Endodermal cell (in vitro differentiated cells): ENCODE measurements around the gene ZNF555. TPM values are rescaled to one million over a fixed set of nuclear protein-coding genes. Genes with fewer than 3 reads are reported as not detected.
"Not testable (repeated sequence)": the region's sequence is repeated elsewhere in the genome, so short reads cannot be mapped to it uniquely, and the experiment has no call there.

Experiments
- DNase-seq: peaks from one replicate; pipeline ENCODE4 v3.0.0-alpha.2; 2017
- H3K27ac ChIP-seq: 2 replicates; pipeline ENCODE4 v1.5.1; 2013; ENCODE audit warnings: mild to moderate bottlenecking, low read depth, low read length, moderate library complexity
- H3K27me3 ChIP-seq: 2 replicates; pipeline ENCODE4 v1.6.1; 2013; ENCODE audit warnings: mild to moderate bottlenecking, low read length, moderate library complexity; ENCODE audit not compliant: insufficient read depth, control insufficient read depth, poor library complexity, severe bottlenecking
- H3K36me3 ChIP-seq: 2 replicates; pipeline ENCODE4 v1.7.0; 2013; ENCODE audit warnings: mild to moderate bottlenecking, low read length, moderate library complexity; ENCODE audit not compliant: control insufficient read depth, insufficient read depth
- H3K4me1 ChIP-seq: one replicate; pipeline ENCODE4 v1.7.0; 2013; ENCODE audit warnings: low read length; ENCODE audit not compliant: control insufficient read depth, insufficient read depth
- H3K4me3 ChIP-seq: 2 replicates; pipeline ENCODE4 v1.5.1; 2013; ENCODE audit warnings: mild to moderate bottlenecking, low read length, moderate library complexity
- H3K9ac ChIP-seq: 2 replicates; pipeline ENCODE4 v1.6.1; 2013; ENCODE audit warnings: mild to moderate bottlenecking, low read length, moderate library complexity; ENCODE audit not compliant: poor library complexity, severe bottlenecking; ENCODE audit errors: extremely low read depth
- H3K9me3 ChIP-seq: 2 replicates; pipeline ENCODE4 v1.6.1; 2013; ENCODE audit warnings: mild to moderate bottlenecking, low read length, moderate library complexity; ENCODE audit not compliant: control insufficient read depth
- H3K27ac Mint-ChIP-seq: 2 replicates; pipeline ENCODE4 v1.8.0; 2020; ENCODE audit warnings: mixed read lengths
- H3K27me3 Mint-ChIP-seq: 2 replicates; pipeline ENCODE4 v1.8.0; 2021; ENCODE audit warnings: mild to moderate bottlenecking, mixed read lengths; ENCODE audit not compliant: insufficient read depth
- H3K36me3 Mint-ChIP-seq: 2 replicates; pipeline ENCODE4 v1.8.0; 2020; ENCODE audit warnings: low read depth, mixed read lengths
- H3K4me1 Mint-ChIP-seq: 2 replicates; pipeline ENCODE4 v1.8.0; 2020; ENCODE audit warnings: mixed read lengths
- H3K4me3 Mint-ChIP-seq: 2 replicates; pipeline ENCODE4 v1.8.0; 2020; ENCODE audit warnings: mild to moderate bottlenecking, moderate library complexity, mixed read lengths
- H3K9me3 Mint-ChIP-seq: 2 replicates; pipeline ENCODE4 v1.8.0; 2020; ENCODE audit warnings: mild to moderate bottlenecking, mixed read lengths
- WGBS, 2 experiments: methylation state at CpG; one replicate each; pipeline versions ENCODE4 v1.1.5 to v1.1.7; 2013; ENCODE audit warnings: missing lambda C conversion rate in 2 of 2, mixed read lengths in 1 of 2; ENCODE audit not compliant: insufficient coverage in 1 of 2, insufficient read length in 1 of 2; 5-methylcytosine and 5-hydroxymethylcytosine counted together
- total RNA-seq, 2 donors: library from RNA; stranded (reverse); fragmentation: NEBNext Ultra II Directional in 1 of 2; extraction: Animal tissue kit (Norgen Biotek cat#: 25700) in 1 of 2; gene quantifications; 2 replicates in 1 of 2; 3 replicates in 1 of 2; pipeline ENCODE4 v1.2.1, GENCODE V29; 2021
- TF ChIP-seq, protein P1 (sequence below): fragments of 200-600 bp; sonication (generic); conservative IDR thresholded peaks from 2 replicates; pipeline ENCODE4 v1.5.0; 2021; ENCODE audit warnings: antibody characterized with exemption, mild to moderate bottlenecking

The ZNF555 gene
- total RNA-seq, 2 donors from 2014 or later: 9.6 to 10.5 TPM

DNA sequence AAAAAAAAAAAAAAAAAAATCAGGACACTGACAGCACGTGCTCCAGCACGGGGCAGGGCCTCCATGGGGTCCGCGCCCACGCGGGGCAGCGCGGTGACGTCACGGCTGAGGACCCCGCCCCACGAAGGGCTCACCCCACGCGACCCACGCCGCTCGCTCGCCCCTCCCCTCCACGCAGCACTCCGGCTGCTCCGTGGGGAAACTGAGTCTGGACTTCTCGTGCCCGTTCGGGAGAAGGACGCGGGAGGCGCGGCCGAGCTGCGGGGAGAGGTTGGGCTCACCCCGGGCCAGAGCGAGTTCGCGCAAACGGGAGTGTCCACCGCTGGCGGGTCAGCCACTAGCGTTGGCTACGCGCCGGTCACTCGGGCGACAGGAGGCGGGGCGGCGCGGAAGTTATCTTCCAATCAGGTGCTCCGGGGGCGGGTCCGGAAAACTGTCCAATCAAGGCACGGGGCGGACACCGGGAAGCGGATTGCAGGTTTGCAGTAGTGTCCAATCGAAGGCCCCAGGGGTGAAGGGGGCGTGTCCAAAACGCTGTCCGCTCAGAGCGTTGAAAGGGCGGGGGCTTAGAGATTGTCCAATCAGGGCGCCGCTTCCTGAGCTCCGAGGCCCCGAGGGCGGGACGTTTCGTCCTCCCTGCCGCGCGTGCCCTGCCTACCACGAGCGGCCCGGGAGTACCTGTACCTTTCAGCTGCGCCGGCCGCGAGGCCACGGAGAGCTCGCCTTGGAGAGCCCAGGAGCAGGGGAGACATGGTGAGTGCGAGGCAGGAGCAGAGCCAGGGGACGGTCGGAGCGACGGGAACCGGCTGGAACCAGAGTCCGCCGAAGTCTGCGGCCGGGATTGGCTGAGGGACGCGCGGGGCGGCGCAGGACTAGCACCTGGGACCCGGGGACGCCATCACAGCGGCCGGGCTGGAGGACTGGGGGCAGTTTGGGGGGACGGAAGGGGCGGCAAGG is 59.3 kb downstream of the ZNF555 start, which contains the start of gene ZNF57:
TSS of gene ZNF57 (plus strand) at position 633 of the 957 bp plus-strand sequence. CDS start at position 751, 118 bp downstream.
- peaks cover 3% of the 10 kb centered on the region for H3K36me3 Mint-ChIP-seq
- no peak within 1 kb of the TSS for H3K27ac ChIP-seq

DNA sequence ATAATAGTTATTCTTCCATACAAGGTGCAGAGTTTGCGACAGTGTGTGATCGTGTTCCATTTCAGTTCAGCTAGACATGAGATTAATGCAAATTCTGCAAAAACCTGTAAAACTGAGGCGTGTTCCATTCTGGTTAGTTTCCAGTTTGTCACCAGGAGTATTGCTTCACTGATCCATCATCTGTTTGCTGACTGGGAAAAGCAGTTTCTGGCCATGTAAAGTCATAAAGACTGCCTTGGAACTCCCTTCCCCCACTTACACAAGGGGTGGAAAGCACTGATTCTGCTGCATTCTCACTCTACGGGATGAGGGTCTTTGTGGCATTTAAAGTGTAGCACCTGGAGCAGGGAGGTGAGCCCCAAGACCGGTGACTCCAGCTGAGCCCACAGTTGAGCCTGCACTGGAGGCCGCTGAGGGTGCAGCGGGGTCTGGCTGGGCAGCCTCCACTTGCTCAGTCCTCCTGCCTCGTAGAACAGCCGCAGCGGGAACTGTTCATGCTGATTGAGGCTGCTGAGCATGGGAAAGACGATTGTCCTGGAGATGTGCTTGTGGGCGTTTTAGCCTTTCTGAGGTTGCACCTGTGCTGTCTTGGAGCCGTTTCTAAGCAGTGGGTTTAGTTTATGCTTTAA is 61.4 kb downstream of the ZNF555 start:
- Mint-ChIP-seq H3K4me1 (no peaks in the 10 kb centered on the region), H3K36me3 (peaks cover 11% of the 10 kb centered on the region), H3K4me3 (no peak overlapping the region), H3K27ac (no peak overlapping the region), H3K9me3 (peaks cover 14% of the 10 kb centered on the region), H3K27me3 (peaks cover 2% of the 10 kb centered on the region)
- no peaks in the 10 kb centered on the region for H3K9me3 ChIP-seq
- H3K4me1 ChIP-seq: no peaks in the 10 kb centered on the region
- no peaks in the 10 kb centered on the region for H3K36me3 ChIP-seq
- 86 to 88% methylated on average over 12 to 13 of the region's 13 CpGs for WGBS, 2 experiments
- TF ChIP-seq, protein P1, sequence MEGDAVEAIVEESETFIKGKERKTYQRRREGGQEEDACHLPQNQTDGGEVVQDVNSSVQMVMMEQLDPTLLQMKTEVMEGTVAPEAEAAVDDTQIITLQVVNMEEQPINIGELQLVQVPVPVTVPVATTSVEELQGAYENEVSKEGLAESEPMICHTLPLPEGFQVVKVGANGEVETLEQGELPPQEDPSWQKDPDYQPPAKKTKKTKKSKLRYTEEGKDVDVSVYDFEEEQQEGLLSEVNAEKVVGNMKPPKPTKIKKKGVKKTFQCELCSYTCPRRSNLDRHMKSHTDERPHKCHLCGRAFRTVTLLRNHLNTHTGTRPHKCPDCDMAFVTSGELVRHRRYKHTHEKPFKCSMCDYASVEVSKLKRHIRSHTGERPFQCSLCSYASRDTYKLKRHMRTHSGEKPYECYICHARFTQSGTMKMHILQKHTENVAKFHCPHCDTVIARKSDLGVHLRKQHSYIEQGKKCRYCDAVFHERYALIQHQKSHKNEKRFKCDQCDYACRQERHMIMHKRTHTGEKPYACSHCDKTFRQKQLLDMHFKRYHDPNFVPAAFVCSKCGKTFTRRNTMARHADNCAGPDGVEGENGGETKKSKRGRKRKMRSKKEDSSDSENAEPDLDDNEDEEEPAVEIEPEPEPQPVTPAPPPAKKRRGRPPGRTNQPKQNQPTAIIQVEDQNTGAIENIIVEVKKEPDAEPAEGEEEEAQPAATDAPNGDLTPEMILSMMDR: no peak
- H3K9ac ChIP-seq: no peak overlapping the region
- no peak for DNase-seq
- H3K4me3 ChIP-seq: no peak overlapping the region
- no peaks in the 10 kb centered on the region for H3K27me3 ChIP-seq
- no peak overlapping the region for H3K27ac ChIP-seq

More for the DNA sequence above, 59.3 kb downstream of the ZNF555 start, which contains the start of gene ZNF57:
- Mint-ChIP-seq H3K9me3 (peaks cover 33% of the 10 kb centered on the region), H3K4me3 (peak within 1 kb of the TSS; percentile 91), H3K27me3 (peaks cover 7% of the 10 kb centered on the region), H3K27ac (peak within 1 kb of the TSS; percentile 98), H3K4me1 (no peaks in the 10 kb centered on the region)
- WGBS, 2 experiments: 0% methylated on average over 38 to 98 of the region's 100 CpGs
- peak; percentile 99 for DNase-seq
- Histone ChIP-seq H3K27me3 (no peaks in the 10 kb centered on the region), H3K9ac (peak within 1 kb of the TSS; percentile 79), H3K9me3 (peaks cover 7% of the 10 kb centered on the region), H3K4me1 (no peaks in the 10 kb centered on the region), H3K4me3 (peak within 1 kb of the TSS; percentile 82), H3K36me3 (no peaks in the 10 kb centered on the region)
- TF ChIP-seq, protein P1: no peak

DNA sequence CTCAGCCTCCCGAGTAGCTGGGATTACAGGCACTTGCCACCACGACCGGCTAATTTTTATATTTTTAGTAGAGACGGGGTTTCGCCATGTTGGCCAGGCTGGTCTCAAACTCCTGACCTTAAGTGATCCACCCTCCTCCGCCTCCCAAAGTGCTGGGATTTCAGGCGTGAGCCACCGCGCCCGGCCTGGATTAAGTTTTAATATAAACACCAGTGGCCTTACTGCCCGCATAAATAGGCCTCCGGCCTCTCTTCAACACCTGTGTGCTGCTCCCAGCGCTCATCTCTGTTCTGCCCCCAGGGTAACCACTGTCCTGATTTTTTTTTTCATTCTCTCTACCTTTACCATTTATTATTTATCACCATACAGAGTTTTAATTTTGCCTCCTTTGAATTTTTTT is 62.1 kb downstream of the ZNF555 start:
- not testable (repeated sequence) for H3K4me1 Mint-ChIP-seq, H3K27ac ChIP-seq, H3K27me3 Mint-ChIP-seq, DNase-seq, H3K36me3 ChIP-seq, H3K4me3 Mint-ChIP-seq, H3K4me1 ChIP-seq, H3K27me3 ChIP-seq, H3K4me3 ChIP-seq, H3K9ac ChIP-seq, H3K27ac Mint-ChIP-seq, H3K9me3 ChIP-seq
- Mint-ChIP-seq H3K9me3 (peaks cover 12% of the 10 kb centered on the region), H3K36me3 (peaks cover 14% of the 10 kb centered on the region)
- WGBS, 2 experiments: 94 to 97% methylated on average over 10 to 13 of the region's 13 CpGs
